HG03442 (cell line): ENCODE data around the gene FXR2.

ENCODE experiments used
- ATAC-seq: cut with Tn5 transposase; IDR thresholded peaks from one replicate; pipeline ENCODE4 v1.9.1; 2021; ENCODE audit warnings: mild to moderate bottlenecking, moderate library complexity; ENCODE audit not compliant: unreplicated experiment

FXR2 gene

GRCh38 chr17:7589204-7589868 lies 25.4 kb downstream of the FXR2 start:
- no peak for ATAC-seq

- ATAC-seq = no peak
Observed at GRCh38 chr17:7588553-7589203, 26.0 kb downstream of the FXR2 start.

GRCh38 chr17:7587420-7588151 lies 27.1 kb downstream of the FXR2 start:
- ATAC-seq = no peak

- no peak for ATAC-seq
Observed at GRCh38 chr17:7586673-7587419, 27.9 kb downstream of the FXR2 start.

- ATAC-seq = peak; percentile 59
Observed at GRCh38 chr17:7583253-7584109, 31.2 kb downstream of the FXR2 start, which contains the start of gene MPDU1. Gene MPDU1 (plus strand): TSS chr17:7583852. CDS start chr17:7583863, 11 bp downstream.

GRCh38 chr17:7582396-7583252 lies 32.1 kb downstream of the FXR2 start:
- no peak for ATAC-seq

- ATAC-seq = no peak
Observed at GRCh38 chr17:7580604-7581575, 33.8 kb downstream of the FXR2 start.

GRCh38 chr17:7579834-7580603 lies 34.7 kb downstream of the FXR2 start:
- no peak for ATAC-seq

- no peak for ATAC-seq
Observed at GRCh38 chr17:7579001-7579833, 35.5 kb downstream of the FXR2 start, which contains the start of gene CD68. Gene CD68 (plus strand): TSS chr17:7579638. CDS start chr17:7579678, 40 bp downstream.

- ATAC-seq = no peak
Observed at GRCh38 chr17:7577327-7578199, 37.1 kb downstream of the FXR2 start.

- no peak for ATAC-seq
Observed at GRCh38 chr17:7576432-7576937, 38.2 kb downstream of the FXR2 start.

GRCh38 chr17:7575959-7576358 lies 38.7 kb downstream of the FXR2 start:
- ATAC-seq = no peak

GRCh38 chr17:7575481-7575883 lies 39.2 kb downstream of the FXR2 start:
- ATAC-seq = no peak

GRCh38 chr17:7574176-7574953 lies 40.3 kb downstream of the FXR2 start:
- no peak for ATAC-seq
